OCI-M1 (cell line): Measurements from ENCODE around the gene OGT.
A peak's percentile ranks its signal among the peaks of the same experiment; 100 is the strongest.
"Not testable (repeated sequence)": the region's sequence is repeated elsewhere in the genome, so short reads cannot be mapped to it uniquely, and the experiment has no call there.

Experiments used
- DNase-seq: peaks from one replicate; lab custom pipeline; 2025; lab: John Stamatoyannopoulos, UW

OGT gene

DNA sequence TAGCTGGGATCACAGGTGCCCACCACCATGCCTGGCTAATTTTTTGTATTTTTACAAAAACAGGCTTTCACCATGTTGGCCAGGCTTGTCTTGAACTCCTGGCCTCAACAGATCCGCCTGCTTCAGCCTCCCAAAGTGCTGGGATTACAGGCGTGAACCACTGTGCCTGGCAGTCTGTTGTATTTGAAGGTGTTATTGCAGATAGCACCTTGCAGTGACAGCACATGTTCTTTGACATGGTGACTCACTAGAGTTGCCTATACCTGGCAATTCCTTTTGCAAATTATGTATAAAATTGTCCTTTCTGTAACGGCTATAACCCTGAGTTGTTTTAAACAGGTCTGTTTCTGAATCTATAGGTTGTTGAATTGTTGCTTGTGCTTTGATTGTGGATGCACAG lies 7.9 kb downstream of the OGT start:
- DNase-seq: no peak

DNA sequence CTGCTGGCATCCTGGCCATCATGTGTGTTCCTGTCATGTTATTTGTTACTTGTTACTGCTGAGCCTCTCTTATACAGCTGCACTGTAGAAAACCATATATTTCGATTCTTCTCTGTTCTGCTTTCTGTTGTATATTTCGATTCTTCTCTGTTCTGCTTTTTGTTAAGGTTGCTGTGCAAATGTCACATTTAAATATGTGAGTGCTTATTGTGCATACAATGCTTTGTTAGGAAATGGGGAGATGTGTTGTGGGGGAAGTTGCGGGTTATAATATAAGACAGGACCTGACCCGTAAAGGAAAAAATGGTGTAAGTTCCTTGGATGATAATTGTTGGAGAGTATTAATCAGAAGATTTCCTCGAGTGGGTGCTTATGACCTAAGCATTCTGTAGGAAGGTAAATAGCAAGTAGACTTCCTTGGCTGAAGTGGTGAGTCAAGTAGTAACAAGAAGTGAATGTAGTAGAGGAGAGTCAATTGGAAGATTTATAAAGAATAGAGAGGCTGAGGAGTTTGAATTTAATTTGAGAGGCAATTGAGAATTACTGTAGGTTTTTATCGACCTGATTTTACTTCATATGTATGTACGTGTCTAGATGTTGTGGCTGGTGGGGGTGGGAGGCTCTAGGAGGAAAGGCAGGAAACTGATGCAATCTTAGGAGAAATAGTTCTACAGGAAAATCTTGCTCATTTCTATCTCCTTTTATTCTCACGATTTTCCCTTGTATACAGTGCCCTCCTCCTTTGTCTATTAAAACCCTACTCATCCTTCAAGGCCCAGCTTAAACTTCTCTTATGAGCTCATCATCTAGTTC lies 8.5 kb downstream of the OGT start:
- peak; percentile 58 for DNase-seq

DNA sequence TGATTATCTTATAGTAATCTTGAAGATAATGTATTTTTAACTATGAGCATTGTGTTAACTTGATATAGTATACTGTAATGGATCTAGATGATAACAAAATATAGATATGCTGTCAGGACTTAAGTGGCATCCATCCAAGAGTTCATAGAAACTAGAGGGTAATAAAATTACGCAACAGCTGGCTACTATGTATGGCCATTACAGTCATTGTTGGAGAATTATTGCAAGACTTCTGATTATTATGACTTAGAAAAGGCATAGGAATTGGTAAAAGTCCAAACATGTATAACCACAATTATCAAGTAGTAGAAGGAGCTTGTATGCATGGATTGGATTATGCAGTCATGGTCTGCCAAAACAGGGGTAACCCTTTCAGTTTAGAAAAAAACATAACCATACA lies 9.5 kb downstream of the OGT start:
- DNase-seq: peak; percentile 42

DNA sequence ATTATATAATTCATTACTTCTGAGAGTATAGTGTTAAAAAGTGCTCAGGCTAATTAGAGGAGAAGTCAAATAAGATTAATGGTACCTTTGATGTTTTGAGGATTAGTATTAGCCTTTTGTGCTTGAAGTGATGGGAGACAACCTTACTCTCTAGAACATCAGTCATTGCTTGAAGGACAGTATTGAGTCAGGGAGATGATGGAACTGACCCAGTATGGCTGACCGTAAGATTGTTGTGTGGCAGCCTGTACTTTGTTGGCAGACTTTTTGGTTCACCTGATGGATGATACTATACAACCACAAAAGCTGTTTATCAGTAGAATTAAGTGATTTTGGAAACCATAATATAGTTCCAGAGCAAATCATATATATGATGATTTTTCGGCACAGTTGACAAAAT lies 9.9 kb downstream of the OGT start:
- no peak for DNase-seq

DNA sequence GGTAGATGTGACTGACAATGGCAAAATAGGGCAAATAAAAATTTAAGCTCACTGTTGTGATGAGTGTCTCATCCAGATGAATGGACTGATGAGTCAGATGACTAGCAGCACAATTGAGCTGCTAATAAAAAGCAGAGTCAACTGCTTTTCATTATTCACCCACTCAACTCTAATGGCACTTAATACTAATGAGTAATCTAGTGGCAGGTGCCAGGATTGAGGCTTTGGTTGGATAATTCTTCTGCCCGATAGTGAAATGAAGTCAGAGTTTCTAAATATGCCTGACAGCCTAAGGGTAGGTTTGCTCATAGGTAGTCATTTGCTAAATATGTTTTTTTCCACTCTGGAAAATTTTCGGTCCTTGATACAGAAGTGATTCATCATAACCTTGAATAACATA lies 10.4 kb downstream of the OGT start:
- no peak for DNase-seq

DNA sequence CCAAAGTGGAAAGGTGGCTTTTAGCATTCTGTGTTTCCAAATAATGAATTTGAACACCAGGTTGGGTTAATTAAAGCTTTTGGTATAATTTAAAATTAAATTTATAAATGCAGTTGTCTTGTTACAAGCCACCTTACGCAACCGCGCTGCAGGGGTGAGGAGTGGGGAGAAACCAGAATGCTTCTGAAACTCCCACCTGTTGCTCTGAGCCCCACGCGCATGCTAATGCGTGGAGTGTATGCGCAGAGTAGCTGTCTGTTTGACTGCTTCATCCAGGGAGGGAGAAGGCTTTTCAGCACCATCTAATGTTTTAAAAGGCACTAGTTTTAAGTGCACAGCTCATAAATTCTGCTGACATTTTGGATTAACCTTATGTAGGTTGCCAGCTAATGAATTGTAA lies 12.5 kb downstream of the OGT start:
- DNase-seq: no peak

DNA sequence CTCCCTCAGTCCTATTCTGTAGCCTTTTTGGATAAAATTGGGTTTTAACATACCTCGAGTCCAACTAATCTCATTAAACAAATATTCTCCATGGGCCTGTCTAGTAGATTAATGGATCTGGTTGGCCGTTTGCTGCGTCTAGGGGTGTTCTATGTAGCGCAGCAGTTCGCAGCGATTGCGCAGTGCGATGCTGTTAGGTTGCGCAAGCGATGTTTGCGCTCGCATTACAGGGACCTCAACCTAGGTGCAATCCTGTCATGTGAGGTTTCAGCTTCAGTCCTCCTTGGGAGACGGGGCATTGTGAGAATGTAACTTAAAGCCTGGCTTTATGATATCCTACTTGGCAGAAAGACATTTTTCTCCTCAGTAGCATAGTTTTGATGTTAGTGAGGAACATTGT lies 14.0 kb downstream of the OGT start:
- DNase-seq: no peak

DNA sequence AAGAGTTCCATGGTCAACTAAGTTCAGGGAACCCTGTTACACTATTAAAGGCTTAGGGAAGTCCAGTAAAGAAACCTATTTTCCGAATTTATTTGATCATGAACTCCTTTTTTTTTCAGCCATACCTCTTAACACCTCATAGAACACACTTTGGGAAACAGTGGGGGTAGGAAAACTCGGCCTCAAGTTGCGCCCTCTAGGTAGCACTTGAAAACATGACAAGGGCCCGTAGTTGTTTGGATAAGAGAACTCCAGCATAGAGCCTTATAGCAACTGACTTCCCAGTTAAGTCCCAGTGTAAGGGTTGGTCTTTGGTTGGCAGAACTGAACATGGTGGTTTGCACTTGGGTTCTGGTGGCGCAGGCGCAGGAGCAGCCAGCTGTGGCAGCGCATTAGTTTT lies 14.4 kb downstream of the OGT start:
- no peak for DNase-seq

DNA sequence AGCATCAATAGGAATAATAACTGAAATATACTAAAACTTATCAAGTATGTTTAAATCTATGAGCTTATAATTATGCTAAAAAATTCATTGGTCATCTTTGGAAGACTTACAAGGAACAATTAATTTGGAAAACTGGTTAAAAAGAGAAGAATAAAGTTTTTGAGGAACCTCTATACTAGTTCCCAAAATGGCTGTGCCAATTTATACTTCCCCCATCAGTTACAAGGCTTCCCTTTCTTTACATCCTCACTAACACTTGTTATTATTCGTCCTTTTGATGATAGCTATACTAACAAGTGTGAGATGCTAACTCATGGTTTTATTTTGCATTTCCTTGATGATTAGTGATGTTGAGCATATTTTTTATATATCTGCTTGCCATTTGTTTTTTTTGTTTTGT lies 17.1 kb downstream of the OGT start:
- no peak for DNase-seq

DNA sequence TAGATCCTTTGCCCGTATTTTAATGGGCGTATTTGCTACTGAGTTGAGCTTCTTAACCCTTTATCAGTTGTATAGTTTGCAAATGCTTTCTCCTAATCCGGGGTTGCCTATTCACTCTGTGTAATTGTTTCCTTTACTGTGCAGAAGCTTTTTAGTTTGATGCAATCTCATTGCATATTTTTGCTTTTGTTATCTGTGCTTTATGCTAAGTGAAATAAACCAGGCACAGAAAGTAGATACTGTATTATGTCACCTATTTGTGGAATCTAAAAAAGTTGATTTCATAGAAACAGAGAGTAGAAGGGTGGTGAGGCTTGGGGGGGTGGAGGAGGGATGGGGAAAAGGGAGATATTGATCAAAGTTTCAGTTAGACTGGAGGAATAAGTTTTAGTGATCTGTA lies 17.7 kb downstream of the OGT start:
- DNase-seq: no peak

DNA sequence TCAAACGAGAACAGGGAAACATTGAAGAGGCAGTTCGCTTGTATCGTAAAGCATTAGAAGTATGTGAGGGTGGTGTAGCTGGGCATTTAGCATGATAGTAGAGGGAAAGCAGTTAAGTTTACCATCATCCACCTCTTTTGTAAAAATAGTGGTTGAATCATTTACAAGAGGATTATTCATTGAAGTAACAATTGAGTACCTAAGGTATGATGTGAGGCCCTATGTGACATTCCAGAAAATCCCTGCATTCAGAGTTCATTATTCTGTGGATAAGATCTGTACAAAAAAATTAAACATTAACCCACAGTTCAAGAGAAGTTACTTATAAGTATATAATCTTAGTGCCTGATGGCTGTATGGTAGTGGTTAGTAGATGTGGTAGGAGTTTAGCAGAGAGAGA lies 23.1 kb downstream of the OGT start:
- no peak for DNase-seq

DNA sequence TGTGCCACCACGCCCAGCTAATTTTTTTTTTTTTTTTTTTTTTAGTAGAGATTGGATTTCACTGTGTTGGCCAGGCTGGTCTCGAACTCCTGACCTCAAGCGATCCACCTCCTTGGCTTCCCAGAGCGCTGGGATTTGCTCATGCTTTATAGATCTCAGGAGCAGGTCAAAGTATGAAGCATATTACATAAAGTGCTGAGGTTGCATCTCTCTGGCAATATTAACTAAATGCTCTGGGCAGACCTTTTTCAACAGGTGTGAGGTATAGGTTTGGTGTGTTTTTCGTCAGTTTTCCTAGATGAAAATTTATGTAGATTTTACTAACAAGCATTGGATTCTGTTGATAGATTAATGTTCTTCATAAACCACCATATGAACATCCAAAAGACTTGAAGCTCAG lies 26.0 kb downstream of the OGT start:
- no peak for DNase-seq

DNA sequence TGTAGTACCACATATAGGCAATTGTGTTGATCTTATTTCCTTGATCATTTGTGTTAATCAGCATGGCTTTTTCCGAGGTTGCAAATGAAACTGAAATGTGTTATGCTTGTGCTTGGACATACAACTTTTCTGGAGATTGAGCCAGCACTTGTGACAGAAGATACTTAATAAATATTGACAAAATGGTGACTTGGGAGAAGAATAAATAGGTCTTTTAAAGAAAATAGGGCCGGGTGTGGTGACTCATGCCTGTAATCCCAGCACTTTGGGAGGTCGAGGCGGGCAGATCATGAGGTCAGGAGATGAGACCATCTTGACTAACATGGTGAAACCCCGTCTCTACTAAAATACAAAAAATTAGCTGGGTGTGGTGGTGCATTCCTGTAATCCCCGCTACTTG lies 26.9 kb downstream of the OGT start:
- not testable (repeated sequence) for DNase-seq

DNA sequence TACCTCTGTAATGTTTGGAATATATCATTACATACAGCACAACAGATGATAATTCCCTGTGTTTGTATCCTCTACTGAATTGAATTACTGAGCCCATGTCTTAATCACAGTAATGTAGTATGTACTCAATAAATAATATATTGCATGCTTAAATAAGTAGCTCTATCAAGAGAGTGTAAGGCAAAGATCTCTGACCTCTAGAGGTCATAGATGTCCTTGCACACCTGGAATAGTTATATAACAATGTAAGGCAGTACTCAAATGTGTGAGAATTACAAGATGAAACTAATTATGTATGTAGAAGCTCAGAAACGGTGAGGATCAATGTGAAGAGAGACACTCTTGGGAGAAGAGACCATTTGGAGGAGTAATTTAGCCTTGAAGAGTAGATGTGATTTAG lies 31.0 kb downstream of the OGT start:
- DNase-seq: peak; percentile 2

DNA sequence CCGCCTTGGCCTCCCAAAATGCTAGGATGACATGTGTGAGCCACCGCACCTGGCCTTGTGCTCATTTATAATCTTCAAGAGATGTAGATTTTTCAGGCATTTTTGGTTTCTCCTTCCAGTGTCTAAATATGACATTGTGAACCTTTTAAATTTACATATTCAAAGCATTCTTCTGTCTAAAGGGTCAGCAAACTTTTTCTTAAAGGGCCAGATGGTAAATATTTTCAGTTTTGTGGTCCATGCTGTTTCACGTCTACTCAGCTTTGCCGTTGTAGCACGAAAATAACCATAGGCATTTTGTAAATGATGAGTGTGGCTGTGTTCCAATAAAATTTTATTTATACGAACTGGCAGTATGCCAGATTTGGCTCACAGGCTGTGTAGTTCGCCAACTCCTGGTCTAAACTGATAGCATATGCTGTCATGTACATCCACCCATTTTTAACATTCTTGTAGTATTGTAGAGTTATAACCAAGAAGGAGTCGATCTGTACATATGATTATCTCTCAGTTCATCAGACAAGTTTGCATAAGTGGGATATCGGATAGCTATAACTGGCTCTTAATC lies 32.7 kb downstream of the OGT start:
- DNase-seq: no peak

DNA sequence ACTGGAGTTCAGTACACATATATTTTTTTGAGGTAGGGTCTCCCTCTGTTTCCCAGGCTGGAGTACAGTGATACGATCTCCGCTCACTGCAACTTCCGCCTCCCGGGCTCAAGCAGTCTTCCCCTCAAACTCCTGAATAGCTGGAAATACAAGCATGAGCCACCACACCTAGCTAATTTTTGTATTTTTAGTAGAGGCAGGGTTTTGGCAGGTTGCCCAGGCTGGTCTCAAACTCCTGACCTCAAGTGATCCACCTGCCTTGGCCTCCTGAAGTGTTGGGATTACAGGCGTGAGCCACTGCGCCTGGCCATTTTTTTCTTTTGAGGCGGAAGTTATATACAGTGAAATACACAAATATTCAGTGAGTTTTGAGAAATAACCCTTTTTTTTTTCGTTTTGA lies 38.5 kb downstream of the OGT start:
- DNase-seq: not testable (repeated sequence)

DNA sequence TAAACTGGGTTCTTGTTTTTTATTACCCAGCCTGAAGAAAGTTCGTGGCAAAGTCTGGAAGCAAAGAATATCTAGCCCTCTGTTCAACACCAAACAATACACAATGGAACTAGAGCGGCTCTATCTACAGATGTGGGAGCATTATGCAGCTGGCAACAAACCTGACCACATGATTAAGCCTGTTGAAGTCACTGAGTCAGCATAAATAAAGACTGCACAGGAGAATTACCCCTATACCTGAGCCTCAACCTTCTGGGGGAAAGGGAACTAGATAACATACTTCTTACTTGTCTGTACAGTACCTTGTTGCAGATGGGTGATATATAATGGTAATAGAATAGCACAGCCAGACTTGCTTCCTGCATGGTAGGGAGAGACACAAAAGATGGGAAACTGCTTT lies 40.7 kb downstream of the OGT start:
- DNase-seq: no peak

DNA sequence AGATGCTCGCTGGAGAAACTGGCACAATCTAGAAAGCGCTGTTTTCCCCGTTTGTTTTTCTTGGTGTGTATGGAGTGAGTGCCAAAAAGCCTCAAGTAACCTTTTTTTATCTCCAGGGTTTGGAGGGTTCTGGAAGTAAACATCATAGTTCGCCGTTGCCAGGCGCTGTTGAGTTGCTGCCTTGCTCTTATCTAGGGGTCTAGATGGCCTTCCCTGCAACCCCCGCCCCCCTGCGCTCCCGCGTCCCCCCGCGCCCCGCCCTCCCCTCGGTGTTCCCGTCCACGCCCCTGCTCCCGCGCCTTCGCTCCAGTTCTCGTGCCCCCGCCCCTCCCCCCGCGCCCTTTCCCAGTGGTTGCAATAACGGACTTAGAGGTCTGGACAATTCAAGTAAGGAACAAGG lies 44.8 kb downstream of the OGT start:
- DNase-seq: no peak

DNA sequence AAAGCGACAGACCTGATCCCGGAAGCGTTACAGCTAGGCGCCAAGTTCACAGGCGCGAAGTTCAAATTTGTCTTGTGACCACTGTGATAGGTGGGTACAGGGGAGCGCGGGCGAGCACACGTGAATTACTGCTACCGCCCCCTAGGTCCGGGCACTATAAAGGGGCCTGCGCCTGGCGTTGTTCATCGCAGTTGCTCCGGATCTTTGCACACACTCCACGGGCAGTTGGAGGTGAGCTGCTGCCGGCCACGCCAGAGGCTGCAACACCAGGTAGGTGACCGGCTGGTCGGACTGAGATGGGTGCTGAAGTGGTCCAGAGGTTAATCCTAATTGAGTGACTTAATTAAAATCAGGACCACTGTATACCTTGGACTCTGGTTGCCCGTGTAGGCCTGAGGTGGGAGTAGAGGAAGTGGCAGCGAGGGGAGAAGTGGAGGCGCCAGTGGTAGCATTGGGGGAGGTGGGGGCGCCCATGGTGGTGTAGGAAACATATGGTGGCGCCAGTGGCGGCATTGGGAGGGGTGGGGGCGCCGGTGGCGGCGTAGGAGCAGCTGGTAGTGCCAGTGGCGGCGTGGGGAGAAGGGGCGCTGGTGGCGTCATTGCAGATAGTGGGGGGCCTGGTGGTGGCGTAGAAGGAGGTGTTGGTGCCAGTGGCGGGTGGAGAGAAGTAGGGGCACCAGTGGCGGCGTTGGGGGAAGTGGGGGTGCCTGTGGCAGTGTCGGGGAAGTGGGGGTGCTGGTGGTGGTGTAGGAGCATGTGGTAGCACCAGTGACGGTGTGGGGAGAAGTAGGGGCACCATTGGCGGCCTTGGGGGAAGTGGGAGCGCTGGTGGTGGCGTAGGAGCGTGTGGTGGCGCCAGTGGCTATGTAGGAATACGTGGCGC lies 45.6 kb downstream of the OGT start, which contains the start of gene GCNA:
GCNA (plus strand) TSS at position 185 of the 883 bp plus-strand sequence. CDS start 2,385 bp downstream, outside the sequence.
- DNase-seq: no peak

DNA sequence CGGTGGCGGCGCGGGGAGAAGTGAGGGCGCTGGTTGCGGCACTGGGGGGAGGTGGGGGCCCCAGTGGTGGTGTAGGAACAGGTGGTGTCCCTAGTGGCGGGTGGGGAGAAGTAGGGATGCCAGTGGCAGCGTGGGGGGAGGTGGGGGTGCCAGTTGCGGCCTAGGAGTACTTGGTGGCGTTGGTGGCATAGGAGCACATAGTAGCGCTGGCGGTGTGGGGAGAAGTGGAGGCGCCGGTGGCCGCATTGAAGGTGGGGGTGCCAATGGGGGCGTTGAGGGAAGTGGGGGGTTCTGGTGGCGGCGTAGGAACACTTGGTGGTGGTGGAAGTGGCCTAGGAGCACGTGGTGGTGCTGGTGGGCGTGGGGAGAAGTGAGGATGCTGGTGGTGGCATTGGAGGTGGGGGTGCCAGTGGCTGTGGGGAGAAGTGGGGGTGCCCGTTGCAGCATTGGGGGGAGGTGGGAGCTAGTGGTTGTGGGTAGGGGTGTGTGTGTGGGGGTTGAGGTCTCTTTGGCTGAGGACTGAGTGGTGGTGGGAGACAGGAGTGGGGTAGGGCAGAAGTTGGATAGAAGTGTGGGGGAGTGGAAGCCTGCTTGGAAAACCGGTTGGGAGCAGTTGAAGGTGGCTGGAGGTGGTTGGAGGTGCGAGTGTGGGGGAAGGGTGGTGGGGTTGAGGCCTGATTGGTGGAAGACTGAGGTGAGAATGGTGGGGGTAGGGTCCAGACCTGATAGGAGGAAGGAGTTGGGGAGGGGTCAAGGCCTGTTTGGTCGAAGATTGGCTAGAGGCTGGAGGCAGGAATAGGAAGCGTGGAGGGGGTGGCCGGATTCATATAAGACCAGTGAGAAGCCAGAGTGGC lies 46.5 kb downstream of the OGT start:
- no peak for DNase-seq

DNA sequence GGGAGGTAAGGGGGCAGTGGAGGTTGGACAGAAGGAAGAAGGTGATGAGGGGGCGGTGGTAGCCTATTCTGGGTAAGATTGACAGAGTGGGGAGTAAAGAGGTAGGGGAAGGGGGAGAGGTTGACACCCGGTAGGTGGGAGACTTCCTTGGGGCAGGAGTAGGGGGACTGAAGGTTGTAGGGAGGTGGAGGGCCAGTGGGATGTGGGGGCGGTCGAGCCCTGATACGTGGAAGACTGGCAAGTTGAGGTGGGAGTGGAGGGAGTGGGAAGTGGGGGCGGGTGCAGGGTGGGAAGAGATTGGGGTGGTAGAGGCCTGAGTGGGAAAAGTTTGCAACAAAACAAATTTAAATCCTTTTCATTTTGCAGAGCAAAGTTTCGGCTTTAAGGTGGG lies 47.1 kb downstream of the OGT start:
- no peak for DNase-seq

DNA sequence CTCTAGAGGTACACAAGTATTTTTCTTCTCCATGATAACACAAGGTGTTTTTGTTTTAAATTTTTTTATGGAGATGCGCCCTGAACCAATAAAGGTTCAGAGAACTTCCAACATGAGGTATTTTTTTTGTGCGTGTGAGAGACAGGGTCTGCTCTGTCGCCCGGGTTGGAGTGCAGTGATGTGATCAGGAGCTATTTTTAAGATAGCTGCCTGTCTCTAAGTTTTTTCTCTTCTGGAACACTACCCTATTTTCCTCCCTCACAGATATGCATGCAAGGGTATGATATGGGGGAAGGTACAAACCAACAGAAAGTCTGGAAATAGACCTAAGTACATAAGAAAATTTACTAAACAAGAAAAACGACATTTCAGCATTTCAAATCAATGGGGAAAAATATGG lies 48.3 kb downstream of the OGT start:
- no peak for DNase-seq
